VCaP (cell line): ENCODE measurements around the gene IKBKE.

Source experiments
- H3K27ac ChIP-seq: fragments of 450-650 bp; 2 replicates; pipeline ENCODE4 v1.5.1; 2017
- CTCF ChIP-seq: fragments of 450-650 bp; conservative IDR thresholded peaks from 2 replicates; pipeline ENCODE4 v1.5.1; 2017; ENCODE audit warnings: mild to moderate bottlenecking, moderate library complexity

Gene IKBKE

DNA sequence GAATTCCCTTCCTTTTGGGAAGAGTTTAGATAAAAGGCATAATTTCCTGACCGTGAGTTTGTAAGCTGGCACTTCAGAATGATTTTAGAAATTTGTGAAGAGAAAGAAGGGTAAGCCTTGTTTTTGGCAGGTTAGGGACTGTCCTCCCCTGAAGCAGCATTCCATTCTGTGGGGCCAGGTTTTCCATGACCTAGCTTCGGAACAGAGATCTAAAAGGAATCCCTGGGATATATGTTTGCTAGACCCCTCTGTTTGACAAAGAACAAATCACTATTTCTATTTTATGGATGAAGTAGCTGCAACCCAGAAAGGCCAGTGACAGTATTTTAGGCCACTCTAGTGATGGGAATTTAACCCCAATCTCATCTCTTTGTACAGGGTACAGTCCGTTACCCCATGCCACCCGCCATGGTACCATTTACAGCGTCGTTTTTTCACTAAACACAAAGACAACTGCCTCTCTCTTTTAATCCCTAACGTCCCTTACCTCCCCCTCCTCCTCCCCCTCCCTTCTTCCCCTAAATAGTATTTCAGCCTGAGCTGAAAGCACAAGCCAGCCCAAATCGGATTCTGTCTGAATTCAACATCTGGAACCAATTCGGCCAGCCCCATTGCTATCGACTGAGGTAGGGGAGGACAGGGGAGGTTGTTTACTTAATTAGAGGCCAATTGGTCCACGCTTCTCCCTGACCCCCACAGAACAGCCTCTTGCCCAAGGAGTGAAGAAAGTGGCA is 23.4 kb upstream of the IKBKE start:
- no peak overlapping the region for H3K27ac ChIP-seq
- TF ChIP-seq CTCF, result no peak

- H3K27ac ChIP-seq, result no peak overlapping the region
- TF ChIP-seq CTCF, result no peak
Measured at GRCh38 chr1:206447422-206447765, 22.9 kb upstream of the IKBKE start.

DNA sequence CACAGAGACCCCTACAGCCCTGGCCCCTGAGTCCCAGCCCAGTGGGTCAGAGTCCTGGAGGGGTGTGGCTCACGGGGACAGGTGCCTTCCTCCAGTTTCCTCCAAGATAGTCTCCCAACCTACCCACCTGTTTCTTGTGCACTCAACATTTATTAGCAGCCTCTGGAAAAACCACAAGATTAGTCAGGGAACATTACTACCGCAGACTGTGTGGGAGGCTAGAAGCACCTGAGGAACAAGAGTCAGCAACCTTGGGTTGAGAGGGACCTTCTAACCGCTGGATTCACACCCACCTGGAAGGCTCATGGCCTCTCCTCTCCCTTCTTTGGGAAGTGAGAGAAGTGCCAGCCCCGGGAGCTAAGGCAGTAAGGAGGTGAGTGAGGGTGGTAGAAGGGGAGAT is 22.5 kb upstream of the IKBKE start:
- no peak for TF ChIP-seq CTCF

GRCh38 chr1:206448471-206448870 is 21.8 kb upstream of the IKBKE start:
- TF ChIP-seq CTCF, result no peak

More for the DNA sequence above, 22.5 kb upstream of the IKBKE start:
- no peak overlapping the region for H3K27ac ChIP-seq

DNA sequence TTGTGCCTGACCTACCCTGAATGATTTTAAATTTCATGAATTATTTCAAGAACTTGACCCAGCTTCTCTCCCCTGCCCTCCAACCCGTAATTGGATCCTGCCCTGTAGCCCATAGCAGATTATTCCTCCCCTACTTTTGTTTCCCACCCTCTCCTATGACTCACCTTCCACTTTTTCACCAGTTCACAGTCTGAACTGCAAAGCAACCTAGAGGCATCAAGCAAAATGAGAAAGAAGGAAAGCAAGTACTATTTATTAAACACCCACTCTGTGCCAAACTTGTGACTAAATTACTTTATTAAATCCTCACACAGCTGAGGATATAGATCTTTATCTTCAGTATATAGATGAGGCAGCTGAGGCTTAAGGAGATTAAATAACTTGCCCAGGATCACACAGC is 20.7 kb upstream of the IKBKE start:
- TF ChIP-seq CTCF, result no peak
- no peak overlapping the region for H3K27ac ChIP-seq

More at GRCh38 chr1:206448471-206448870, 21.8 kb upstream of the IKBKE start:
- no peak overlapping the region for H3K27ac ChIP-seq

- TF ChIP-seq CTCF, result no peak
- no peak overlapping the region for H3K27ac ChIP-seq
Measured at GRCh38 chr1:206450281-206450680, 20.0 kb upstream of the IKBKE start.

GRCh38 chr1:206451134-206451686 is 19.1 kb upstream of the IKBKE start:
- no peak for TF ChIP-seq CTCF

More at GRCh38 chr1:206451134-206451686, 19.1 kb upstream of the IKBKE start:
- no peak overlapping the region for H3K27ac ChIP-seq
